Measurements from ENCODE around the gene NUDT3. TPM values are rescaled to one million over a fixed set of nuclear protein-coding genes. Genes with fewer than 3 reads are reported as not detected.

NUDT3 gene
- total and polyA plus RNA-seq, 9 of the 15 experiments (the other 6 are each of a cell fraction or from before 2014, with no cell fraction given): 5.4 to 81.2 (median 56.4) TPM

GRCh38 chr6:34243131-34243771 lies 149.2 kb downstream of the NUDT3 start (continued):
- TF ChIP-seq SMAD1 (IDR thresholded peaks at IDR 0.05; ENCODE audit: low read depth, low read length, partially characterized antibody): no peak
- TF ChIP-seq ZBTB33 (CRISPR knock-in tag; IDR thresholded peaks at IDR 0.05): no peak
- TF ChIP-seq TAF1 (IDR thresholded peaks at IDR 0.05; ENCODE audit: control insufficient read depth, extremely low read depth, insufficient read depth, low read length, severe bottlenecking): no peak
- TF ChIP-seq CHD2 (IDR thresholded peaks at IDR 0.05; ENCODE audit: low read depth, low read length): no peak
- TF ChIP-seq CHAMP1 (IDR thresholded peaks at IDR 0.05): no peak
- TF ChIP-seq CREM (IDR thresholded peaks at IDR 0.05; ENCODE audit: low read depth): no peak
- TF ChIP-seq NCOA1 (IDR thresholded peaks at IDR 0.05; ENCODE audit: low read depth): no peak
- no peak for TF ChIP-seq ID3 (CRISPR knock-in tag; IDR thresholded peaks at IDR 0.05)
- TF ChIP-seq ID3 (tag; IDR thresholded peaks at IDR 0.05): no peak
- no peak for TF ChIP-seq SAFB (IDR thresholded peaks at IDR 0.05; ENCODE audit: borderline replicate concordance, low read depth, low read length)
- no peak for TF ChIP-seq TFAM (CRISPR knock-in tag; conservative IDR thresholded peaks at IDR 0.05)
- no peak for TF ChIP-seq ZNF212 (CRISPR knock-in tag; IDR thresholded peaks at IDR 0.05)
- peak; percentile 14; the same call in 1 of the 2 replicates for TF ChIP-seq NFIC (IDR thresholded peaks at IDR 0.05)
- TF ChIP-seq GTF2F1 (IDR thresholded peaks at IDR 0.05; ENCODE audit: low read depth, low read length): no peak
- TF ChIP-seq FOS (IDR thresholded peaks at IDR 0.05; ENCODE audit: extremely low read depth, insufficient read length): no peak
- TF ChIP-seq ZBTB7A (IDR thresholded peaks at IDR 0.05; ENCODE audit: borderline replicate concordance, control insufficient read depth, low read depth, low read length): peak; percentile 75; the same call in 1 of the 2 replicates
- no peak for TF ChIP-seq TEAD1 (CRISPR knock-in tag; IDR thresholded peaks at IDR 0.05)
